GM13976 (cell line): Measurements from ENCODE around the gene RP9.
A peak's percentile ranks its signal among the peaks of the same experiment; 100 is the strongest.

ENCODE experiments used
- DNase-seq: peaks from one replicate; pipeline ENCODE4 v3.0.0; 2012; ENCODE audit warnings: low spot score
- CTCF ChIP-seq: IDR thresholded peaks from 2 replicates; pipeline ENCODE4 v1.5.1; 2012; ENCODE audit warnings: borderline replicate concordance, mild to moderate bottlenecking; ENCODE audit not compliant: insufficient read depth; ENCODE audit errors: extremely low read depth, missing control alignments, control extremely low read depth
- in situ Hi-C: fragments of 300-500 bp; cut with MboI; formaldehyde crosslinking; loops from one replicate; pipeline ENCODE4 v1.12.0; 2022; ENCODE audit warnings: low sequenced_read_pairs, mixed read lengths, inconsistent platforms; ENCODE audit not compliant: unreplicated experiment

RP9 gene

GRCh38 chr7:33109005-33109757 is at the start of gene RP9:
Gene RP9 (minus strand): TSS chr7:33109404. CDS start chr7:33109372, 32 bp downstream.
- peak; percentile 89 for TF ChIP-seq CTCF
- peak; percentile 89 for DNase-seq
- in situ Hi-C loops = loop anchor here (25.0 kb wide), 2 partner anchors 322 to 622 kb away; partner anchors contain the start of genes AVL9 and LSM5

GRCh38 chr7:33157781-33158180 is 48.6 kb upstream of the RP9 start:
- DNase-seq = no peak
- in situ Hi-C loops = no loop called here
- TF ChIP-seq CTCF = no peak

- in situ Hi-C loops = no loop called here
- no peak for DNase-seq
- TF ChIP-seq CTCF = no peak
Observed at GRCh38 chr7:33157311-33157710, 48.1 kb upstream of the RP9 start.

GRCh38 chr7:33156441-33156840 is 47.2 kb upstream of the RP9 start:
- in situ Hi-C loops = no loop called here
- TF ChIP-seq CTCF = no peak
- DNase-seq = no peak

GRCh38 chr7:33155811-33156210 is 46.6 kb upstream of the RP9 start:
- DNase-seq = no peak
- TF ChIP-seq CTCF = no peak
- in situ Hi-C loops = no loop called here

- DNase-seq = no peak
- in situ Hi-C loops = no loop called here
- TF ChIP-seq CTCF = no peak
Observed at GRCh38 chr7:33152087-33152486, 42.9 kb upstream of the RP9 start.
